ENCODE measurements around the gene MRPL22. TPM values are rescaled to one million over a fixed set of nuclear protein-coding genes. Genes with fewer than 3 reads are reported as not detected.
"Not testable (repeated sequence)": the region's sequence is repeated elsewhere in the genome, so short reads cannot be mapped to it uniquely, and the experiment has no call there.

MRPL22 gene
- 10 to 100 TPM; 58.2 to 63.5 TPM for total RNA-seq
- long read RNA-seq, partial matches to known transcripts = 1 of 5 reads
- long read RNA-seq, other reads (novel, unspliced or antisense) = 0 of 5 reads

- DNase-seq = peak; percentile 95
- ATAC-seq = peak; percentile 68 to 69
- intact Hi-C loops (cut with DNase I) = no loop called here
Observed at GRCh38 chr5:154940772-154941620, at the start of gene MRPL22. Gene MRPL22 (plus strand): TSS chr5:154941073. CDS start chr5:154941111, 38 bp downstream.

GRCh38 chr5:154892369-154892771, 48.5 kb upstream of the MRPL22 start:
- ATAC-seq = no peak
- intact Hi-C loops (cut with DNase I) = no loop called here
- DNase-seq = no peak

GRCh38 chr5:154893381-154893780, 47.5 kb upstream of the MRPL22 start:
- ATAC-seq = no peak
- intact Hi-C loops (cut with DNase I) = no loop called here
- no peak for DNase-seq

- no peak for DNase-seq
- ATAC-seq = no peak
- intact Hi-C loops (cut with DNase I) = no loop called here
Observed at GRCh38 chr5:154895606-154896561, 45.0 kb upstream of the MRPL22 start.

- ATAC-seq (no peak), DNase-seq (no peak)
- intact Hi-C loops (cut with DNase I) = no loop called here
Observed at GRCh38 chr5:154896562-154897165, 44.2 kb upstream of the MRPL22 start.

DNA sequence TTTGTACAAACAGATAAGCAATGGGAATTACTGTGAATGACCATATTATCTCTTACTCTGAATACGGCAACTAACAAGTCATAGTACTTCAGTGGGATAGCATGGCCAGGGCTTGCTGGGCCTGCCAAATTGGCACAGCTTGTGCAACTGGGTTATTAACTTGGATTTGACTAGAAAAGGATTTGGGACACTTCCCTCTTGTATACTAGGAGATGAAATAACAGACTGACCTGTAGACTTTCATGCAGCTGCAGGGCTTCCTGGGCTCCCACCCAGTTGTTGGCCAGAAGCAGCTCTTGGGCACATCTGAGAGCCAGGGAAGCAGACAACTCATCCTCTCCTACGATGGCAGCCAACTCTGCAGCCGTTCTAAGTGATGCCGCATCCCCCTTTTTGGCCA, 42.7 kb upstream of the MRPL22 start:
- no peak for DNase-seq
- ATAC-seq = peak in 1 of 2 donors; percentile 61
- intact Hi-C loops (cut with DNase I) = no loop called here

DNA sequence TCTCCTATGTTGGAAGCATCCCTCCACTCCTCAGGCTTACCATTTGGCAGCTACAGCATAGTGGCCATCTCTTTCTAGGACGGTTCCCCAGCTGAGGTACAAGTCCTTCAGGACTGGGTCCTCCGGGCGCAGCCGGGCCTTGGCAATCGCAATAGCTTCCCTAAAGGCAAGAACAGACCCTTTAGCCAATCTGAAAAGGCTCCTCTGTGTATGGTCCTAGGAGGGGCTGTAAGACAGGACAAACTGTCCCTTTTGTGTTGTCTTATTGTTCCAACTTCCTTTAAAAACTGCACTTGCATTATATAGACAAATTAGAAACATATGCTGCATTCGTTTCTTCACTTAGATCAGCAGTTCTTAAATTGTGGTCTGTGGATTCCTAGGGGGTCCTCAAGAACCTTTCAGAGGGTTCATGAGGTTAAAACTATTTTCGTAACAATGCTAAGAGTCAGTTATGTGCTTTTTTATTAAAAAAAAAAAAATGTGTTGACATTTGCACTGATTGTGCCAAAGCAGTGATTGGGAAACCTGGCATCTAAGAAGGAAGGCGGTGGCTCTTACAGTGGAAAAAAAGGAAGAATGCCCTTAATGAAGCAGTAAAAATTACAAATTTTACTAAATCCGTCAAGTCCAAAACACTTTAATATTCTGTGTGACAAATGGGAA, 41.6 kb upstream of the MRPL22 start:
- intact Hi-C loops (cut with DNase I) = no loop called here
- no peak for DNase-seq
- ATAC-seq = peak in 1 of 2 donors; percentile 50

DNA sequence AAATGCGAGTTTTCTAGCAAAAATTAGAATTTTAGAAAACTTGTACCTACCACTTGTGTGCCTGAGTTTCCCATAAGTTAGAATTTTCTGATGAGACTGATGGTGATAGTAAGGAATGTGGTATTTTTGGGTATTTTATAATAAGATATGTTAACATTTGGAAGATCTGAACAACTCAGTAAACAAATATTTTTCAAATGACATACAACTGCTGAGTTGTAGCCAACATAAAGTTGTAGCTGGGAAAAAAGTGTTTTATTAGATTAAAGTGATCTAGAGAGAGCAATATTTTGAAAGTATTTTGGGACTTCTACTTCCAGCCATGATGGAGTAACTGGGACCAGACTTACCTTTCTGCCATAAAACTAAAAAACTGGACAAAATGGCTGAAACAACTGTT, 40.8 kb upstream of the MRPL22 start:
- DNase-seq = no peak
- no peak for ATAC-seq
- intact Hi-C loops (cut with DNase I) = no loop called here

GRCh38 chr5:154901276-154901675, 39.6 kb upstream of the MRPL22 start:
- intact Hi-C loops (cut with DNase I) = no loop called here
- no peak for DNase-seq
- ATAC-seq = no peak

DNA sequence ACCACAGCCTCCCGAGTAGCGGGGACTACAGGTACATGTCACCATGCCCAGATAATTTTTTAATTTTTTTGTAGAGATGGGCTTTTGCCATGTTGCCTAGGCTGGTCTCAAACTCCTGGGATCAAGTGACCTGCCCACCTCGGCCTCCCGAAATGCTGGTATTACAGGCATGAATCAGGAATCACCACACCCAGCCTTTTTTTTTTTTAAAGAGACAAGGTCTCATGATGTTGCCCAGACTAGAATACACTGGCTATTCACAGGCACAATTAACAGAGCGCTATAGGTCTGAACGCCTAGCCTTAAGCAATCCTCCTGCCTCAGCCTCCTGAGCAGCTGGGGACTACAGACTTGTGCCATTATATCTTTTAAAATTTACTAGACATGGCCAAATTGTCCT, 39.0 kb upstream of the MRPL22 start:
- DNase-seq (no peak), ATAC-seq (no peak)
- intact Hi-C loops (cut with DNase I) = no loop called here

GRCh38 chr5:154905601-154906000, 35.3 kb upstream of the MRPL22 start:
- DNase-seq; intact Hi-C loops (cut with DNase I); ATAC-seq: not testable (repeated sequence)

GRCh38 chr5:154916874-154917273, 24.0 kb upstream of the MRPL22 start:
- ATAC-seq = no peak

DNA sequence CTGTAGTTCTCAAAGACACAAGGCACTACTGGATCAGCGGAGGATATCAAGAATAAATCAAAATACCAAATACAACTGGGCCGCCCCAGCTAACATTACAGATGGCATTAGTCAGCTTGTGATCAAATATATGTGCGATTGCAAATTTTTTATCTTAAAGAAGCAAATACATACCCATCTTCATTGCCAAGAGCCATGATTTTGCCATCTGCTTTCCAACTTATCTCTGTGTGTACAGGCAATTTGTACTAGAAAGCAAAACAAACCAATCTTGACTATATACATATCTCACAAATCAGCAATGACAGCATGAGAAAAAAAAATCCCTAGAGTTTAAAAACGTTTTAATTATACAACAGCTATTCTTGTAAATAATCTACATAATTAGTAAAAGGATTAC, 23.1 kb upstream of the MRPL22 start:
- ATAC-seq (no peak), DNase-seq (no peak)
- intact Hi-C loops (cut with DNase I) = no loop called here

More at GRCh38 chr5:154916874-154917273, 24.0 kb upstream of the MRPL22 start:
- intact Hi-C loops (cut with DNase I) = no loop called here
- DNase-seq = no peak

GRCh38 chr5:154923441-154924430, 17.1 kb upstream of the MRPL22 start:
- DNase-seq = no peak
- ATAC-seq = no peak
- intact Hi-C loops (cut with DNase I) = no loop called here

DNA sequence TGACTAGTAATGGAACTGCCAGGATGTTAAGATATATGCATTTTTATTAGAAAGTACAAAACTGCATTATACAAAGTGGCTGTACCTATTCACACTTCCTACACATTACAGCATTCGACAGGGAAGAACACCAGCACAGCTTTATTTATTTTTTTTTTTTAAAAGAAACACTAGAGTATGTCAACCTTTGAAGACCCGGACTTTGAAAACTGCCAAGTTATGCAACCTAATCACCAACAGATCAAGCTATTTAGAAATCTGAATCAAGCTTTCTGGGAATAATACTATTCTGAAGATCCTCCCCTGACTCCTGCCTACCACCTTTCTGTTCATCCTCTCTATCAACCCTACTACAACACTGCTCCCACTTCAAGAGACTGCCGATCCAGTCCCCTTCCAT, 7.3 kb upstream of the MRPL22 start:
- intact Hi-C loops (cut with DNase I) = no loop called here
- ATAC-seq (no peak), DNase-seq (no peak)

GRCh38 chr5:154934881-154935280, 6.0 kb upstream of the MRPL22 start:
- no peak for ATAC-seq
- intact Hi-C loops (cut with DNase I) = no loop called here
- DNase-seq = no peak

DNA sequence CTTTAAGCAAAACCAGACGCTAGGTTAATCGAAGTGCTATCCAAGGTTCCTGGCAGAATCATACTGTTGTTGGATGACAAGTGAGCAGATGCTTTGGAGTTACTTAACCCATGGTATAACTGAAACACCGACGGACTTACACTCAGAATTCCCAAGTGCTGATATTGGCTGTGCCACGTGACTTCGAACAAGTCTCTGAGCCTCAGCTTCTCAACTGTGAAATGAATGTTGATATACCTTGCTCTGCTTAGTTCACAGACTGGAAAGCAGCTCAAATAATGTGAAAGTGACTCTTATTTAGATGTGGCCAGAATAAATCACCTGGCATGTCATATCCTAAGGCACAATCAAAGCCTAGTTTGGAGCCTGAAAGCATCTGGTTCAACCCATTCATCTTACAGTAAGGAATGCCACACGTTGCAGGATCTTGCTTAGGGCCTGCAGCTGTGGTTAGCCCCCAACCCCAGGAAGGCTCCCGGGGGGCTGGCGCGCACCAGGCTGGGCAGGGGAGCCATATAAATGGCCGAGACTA, 3.6 kb upstream of the MRPL22 start:
- DNase-seq (no peak), ATAC-seq (no peak)
- intact Hi-C loops (cut with DNase I) = no loop called here

Data from left cardiac atrium (tissue), 4 donors.